GM12878 (cell line): ENCODE data around the gene TKFC.

ENCODE experiments used
- EZH2 ChIP-seq: IDR thresholded peaks from 2 replicates; pipeline ENCODE4 v1.6.1; 2012; ENCODE audit warnings: low read depth, mild to moderate bottlenecking, control low read depth, inconsistent platforms, low read length, borderline replicate concordance; ENCODE audit not compliant: control insufficient read depth
- POLR2AphosphoS5 ChIP-seq: IDR thresholded peaks from 2 replicates; pipeline ENCODE4 v1.6.1; 2011; ENCODE audit warnings: mild to moderate bottlenecking, low read length, inconsistent platforms
- POU2F2 ChIP-seq: IDR thresholded peaks from 3 replicates; pipeline ENCODE4 v1.6.1; 2011; ENCODE audit warnings: low read depth, mild to moderate bottlenecking, low read length, borderline replicate concordance
- SP1 ChIP-seq: IDR thresholded peaks from one replicate; pipeline ENCODE4 v1.6.1; 2011; ENCODE audit warnings: low read depth, low read length
- SUPT20H ChIP-seq: IDR thresholded peaks from 2 replicates; pipeline ENCODE4 v1.6.1; 2011; ENCODE audit warnings: low read depth, mild to moderate bottlenecking, low read length, moderate library complexity, borderline replicate concordance; ENCODE audit not compliant: control insufficient read depth
- TARDBP ChIP-seq: IDR thresholded peaks from 2 replicates; pipeline ENCODE4 v1.6.1; 2016; ENCODE audit warnings: borderline replicate concordance
- TF ChIP-seq, protein P1 (sequence below), 3 experiments: IDR thresholded peaks in 2 of 3; conservative IDR thresholded peaks in 1 of 3; 2 replicates each; pipeline ENCODE4 v1.5.1; 2011; ENCODE audit warnings: low read depth in 3 of 3, low read length in 3 of 3, mild to moderate bottlenecking in 3 of 3, control low read depth in 2 of 3, moderate library complexity in 2 of 3, inconsistent platforms in 1 of 3, mixed read lengths in 1 of 3; ENCODE audit not compliant: control insufficient read depth in 2 of 3, insufficient read depth in 1 of 3; ENCODE audit errors: extremely low read depth in 1 of 3
- TF ChIP-seq, protein P2 (sequence below): fragments of 450-650 bp; IDR thresholded peaks from 2 replicates; pipeline ENCODE4 v1.6.1; 2017; ENCODE audit warnings: low read depth, mild to moderate bottlenecking, moderate library complexity

DNA sequence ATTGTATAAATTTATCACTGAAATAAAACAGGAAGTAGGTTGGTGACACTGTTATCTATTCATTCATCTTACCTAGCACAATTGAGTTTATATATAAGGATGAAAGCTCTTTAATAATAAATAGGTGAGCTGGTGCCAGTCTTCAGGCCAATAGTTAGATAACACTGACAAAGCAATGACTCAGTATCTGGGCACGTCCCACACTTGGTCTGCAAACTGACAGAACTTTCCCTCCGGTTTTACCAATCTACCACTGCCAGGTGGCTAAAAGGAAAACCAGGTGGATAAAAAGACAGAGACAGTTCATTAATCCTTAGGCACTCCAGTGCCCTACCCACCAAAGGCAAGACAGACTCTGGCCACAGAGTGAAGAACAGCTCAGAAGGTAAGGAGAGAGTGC, 17.8 kb upstream of the TKFC start:
- TF ChIP-seq, protein P1, sequence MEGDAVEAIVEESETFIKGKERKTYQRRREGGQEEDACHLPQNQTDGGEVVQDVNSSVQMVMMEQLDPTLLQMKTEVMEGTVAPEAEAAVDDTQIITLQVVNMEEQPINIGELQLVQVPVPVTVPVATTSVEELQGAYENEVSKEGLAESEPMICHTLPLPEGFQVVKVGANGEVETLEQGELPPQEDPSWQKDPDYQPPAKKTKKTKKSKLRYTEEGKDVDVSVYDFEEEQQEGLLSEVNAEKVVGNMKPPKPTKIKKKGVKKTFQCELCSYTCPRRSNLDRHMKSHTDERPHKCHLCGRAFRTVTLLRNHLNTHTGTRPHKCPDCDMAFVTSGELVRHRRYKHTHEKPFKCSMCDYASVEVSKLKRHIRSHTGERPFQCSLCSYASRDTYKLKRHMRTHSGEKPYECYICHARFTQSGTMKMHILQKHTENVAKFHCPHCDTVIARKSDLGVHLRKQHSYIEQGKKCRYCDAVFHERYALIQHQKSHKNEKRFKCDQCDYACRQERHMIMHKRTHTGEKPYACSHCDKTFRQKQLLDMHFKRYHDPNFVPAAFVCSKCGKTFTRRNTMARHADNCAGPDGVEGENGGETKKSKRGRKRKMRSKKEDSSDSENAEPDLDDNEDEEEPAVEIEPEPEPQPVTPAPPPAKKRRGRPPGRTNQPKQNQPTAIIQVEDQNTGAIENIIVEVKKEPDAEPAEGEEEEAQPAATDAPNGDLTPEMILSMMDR (IDR thresholded peaks at IDR 0.05 in 2 of 3, conservative IDR thresholded peaks at IDR 0.05 in 1 of 3; ENCODE audit: control insufficient read depth in 2 of 3, extremely low read depth in 1 of 3, insufficient read depth in 1 of 3, low read depth in 3 of 3, low read length in 3 of 3): no peak
- TF ChIP-seq POU2F2 (no peak), EZH2 (no peak), SP1 (no peak), TARDBP (no peak), SUPT20H (no peak), POLR2AphosphoS5 (no peak)
- TF ChIP-seq, protein P2, sequence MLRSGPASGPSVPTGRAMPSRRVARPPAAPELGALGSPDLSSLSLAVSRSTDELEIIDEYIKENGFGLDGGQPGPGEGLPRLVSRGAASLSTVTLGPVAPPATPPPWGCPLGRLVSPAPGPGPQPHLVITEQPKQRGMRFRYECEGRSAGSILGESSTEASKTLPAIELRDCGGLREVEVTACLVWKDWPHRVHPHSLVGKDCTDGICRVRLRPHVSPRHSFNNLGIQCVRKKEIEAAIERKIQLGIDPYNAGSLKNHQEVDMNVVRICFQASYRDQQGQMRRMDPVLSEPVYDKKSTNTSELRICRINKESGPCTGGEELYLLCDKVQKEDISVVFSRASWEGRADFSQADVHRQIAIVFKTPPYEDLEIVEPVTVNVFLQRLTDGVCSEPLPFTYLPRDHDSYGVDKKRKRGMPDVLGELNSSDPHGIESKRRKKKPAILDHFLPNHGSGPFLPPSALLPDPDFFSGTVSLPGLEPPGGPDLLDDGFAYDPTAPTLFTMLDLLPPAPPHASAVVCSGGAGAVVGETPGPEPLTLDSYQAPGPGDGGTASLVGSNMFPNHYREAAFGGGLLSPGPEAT: no peak
